K562 (cell line): Measurements from ENCODE around the gene KRTAP19-7. TPM values are rescaled to one million over a fixed set of nuclear protein-coding genes. Genes with fewer than 3 reads are reported as not detected.

Experiments
- ATAC-seq: fragments of 200-7000 bp; cut with Tn5 transposase; 3 replicates; pipeline ENCODE4 v1.9.1; 2020; ENCODE audit warnings: moderate library complexity
- BruUV-seq: library from RNA; stranded (reverse); fragments of 400-500 nt; replicated peaks from 2 replicates; lab custom pipeline; 2021; lab: Mats Ljungman, UMichigan
- CTCF ChIA-PET: fragments of 300-600 bp; formaldehyde crosslinking; extraction: SDS; loops from one replicate; lab custom pipeline; 2021; ENCODE audit warnings: low intra/inter-chr PET ratio; lab: Yijun Ruan, JAX
- POLR2A ChIA-PET: fragments of 300-600, 350-650 bp; sonication (Branson Sonifier 250); formaldehyde crosslinking; extraction: SDS; loops from one replicate; lab custom pipeline; 2021; ENCODE audit warnings: antibody characterized with exemption, inconsistent platforms; lab: Yijun Ruan, JAX
- DNase-seq, 4 experiments: peaks; one replicate each; pipeline versions ENCODE4 v3.0.0 to v3.0.0-alpha.2; 2011 to 2018; ENCODE audit warnings: low spot score in 3 of 4, mixed read lengths in 3 of 4; ENCODE audit errors: extremely low read depth in 1 of 4
- FAIRE-seq: peaks from 2 replicates; lab custom pipeline; 2011; peaks lifted over from hg19 to GRCh38; lab: Jason Lieb, UNC
- H2AFZ ChIP-seq: 2 replicates; pipeline ENCODE4 v1.6.0; 2011; ENCODE audit warnings: low read depth, low read length, control low read depth, inconsistent platforms
- H3K27ac ChIP-seq: fragments of 200-600 bp; 3 replicates; pipeline ENCODE4 v1.8.0; 2011; ENCODE audit warnings: low read depth, mild to moderate bottlenecking, control low read depth, inconsistent platforms, low read length, moderate library complexity, mixed read lengths; ENCODE audit errors: extremely low read depth
- H3K27me3 ChIP-seq, 2 experiments: fragments of 300-600 bp in 1 of 2; 2 replicates in 1 of 2; 3 replicates in 1 of 2; pipeline versions ENCODE4 v1.6.0 to v1.8.0; 2011; ENCODE audit warnings: inconsistent platforms in 2 of 2, low read length in 2 of 2, mild to moderate bottlenecking in 1 of 2, mixed read lengths in 1 of 2, moderate library complexity in 1 of 2; ENCODE audit not compliant: control insufficient read depth in 2 of 2, insufficient read depth in 2 of 2
- H3K36me3 ChIP-seq: fragments of 300-600 bp; 3 replicates; pipeline ENCODE4 v1.8.0; 2011; ENCODE audit warnings: mild to moderate bottlenecking, low read length, inconsistent platforms; ENCODE audit not compliant: control insufficient read depth, insufficient read depth
- H3K4me1 ChIP-seq, 2 experiments: fragments of 200-600 bp in 1 of 2; replicated peaks in 1 of 2; 2 replicates in 1 of 2; 3 replicates in 1 of 2; pipeline versions ENCODE4 v1.5.1 to v1.8.0; 2011; ENCODE audit warnings: inconsistent platforms in 2 of 2, low read length in 2 of 2, mild to moderate bottlenecking in 1 of 2, mixed read lengths in 1 of 2, moderate library complexity in 1 of 2; ENCODE audit not compliant: control insufficient read depth in 2 of 2, insufficient read depth in 2 of 2
- H3K4me2 ChIP-seq: 2 replicates; pipeline ENCODE4 v1.6.1; 2011; ENCODE audit warnings: low read length, control low read depth, inconsistent platforms, mixed read lengths; ENCODE audit not compliant: insufficient read depth
- H3K4me3 ChIP-seq: fragments of 200-600 bp; sonication (generic), shearing (Covaris generic); 2 replicates; pipeline ENCODE4 v1.5.1; 2016; ENCODE audit warnings: control low read depth, inconsistent platforms
- H3K79me2 ChIP-seq: fragments of 200-600 bp; 3 replicates; pipeline ENCODE4 v1.8.0; 2011; ENCODE audit warnings: low read length, inconsistent platforms; ENCODE audit not compliant: control insufficient read depth, insufficient read depth
- H3K9ac ChIP-seq, 2 experiments: 2 replicates each; pipeline versions ENCODE4 v1.6.0 to v1.6.1; 2011; ENCODE audit warnings: low read depth in 2 of 2, low read length in 2 of 2, control low read depth in 1 of 2, inconsistent platforms in 1 of 2, mild to moderate bottlenecking in 1 of 2, mixed read lengths in 1 of 2; ENCODE audit not compliant: insufficient read depth in 1 of 2
- H3K9me1 ChIP-seq: one replicate; pipeline ENCODE4 v1.6.0; 2011; ENCODE audit warnings: inconsistent platforms, mild to moderate bottlenecking, low read length, moderate library complexity; ENCODE audit not compliant: control insufficient read depth, insufficient read depth
- H3K9me3 ChIP-seq: replicated peaks from 2 replicates; pipeline ENCODE4 v1.5.1; 2011; ENCODE audit warnings: low read depth, low read length, inconsistent platforms; ENCODE audit not compliant: control insufficient read depth, insufficient read depth
- H4K20me1 ChIP-seq: replicated peaks from 2 replicates; pipeline ENCODE4 v1.6.1; 2011; ENCODE audit warnings: low read length, inconsistent platforms, mixed read lengths; ENCODE audit not compliant: control insufficient read depth, insufficient read depth
- ELF4 ChIP-seq: fragments of 450-650 bp; formaldehyde crosslinking; IDR thresholded peaks from 2 replicates; pipeline ENCODE4 v1.4.0; 2022; ENCODE audit warnings: missing genetic modification characterization
- IRF2 ChIP-seq: sonication (generic); formaldehyde crosslinking; IDR thresholded peaks from 2 replicates; pipeline ENCODE4 v1.8.1; 2022; ENCODE audit warnings: mild to moderate bottlenecking, missing genetic modification reagents
- KAT2B ChIP-seq: IDR thresholded peaks from one replicate; pipeline ENCODE4 v1.6.1; 2012; ENCODE audit warnings: low read depth, mild to moderate bottlenecking, control low read depth, inconsistent platforms, low read length, moderate library complexity
- PTRF ChIP-seq: fragments of 450-650 bp; IDR thresholded peaks from 2 replicates; pipeline ENCODE4 v1.6.1; 2016; ENCODE audit warnings: mild to moderate bottlenecking, missing genetic modification characterization, missing compliant biosample characterization
- XRCC4 ChIP-seq: IDR thresholded peaks from one replicate; pipeline ENCODE4 v1.6.1; 2011; ENCODE audit not compliant: insufficient read depth, insufficient read length; ENCODE audit errors: extremely low read depth
- ZBTB49 ChIP-seq: sonication (generic); formaldehyde crosslinking; IDR thresholded peaks from 2 replicates; pipeline ENCODE4 v1.8.0; 2022; ENCODE audit warnings: missing genetic modification reagents, mild to moderate bottlenecking, borderline replicate concordance
- ZNF121 ChIP-seq: sonication (generic); formaldehyde crosslinking; conservative IDR thresholded peaks from 2 replicates; pipeline ENCODE4 v1.8.0; 2022; ENCODE audit warnings: missing genetic modification reagents
- ZNF347 ChIP-seq: fragments of 450-650 bp; formaldehyde crosslinking; IDR thresholded peaks from 2 replicates; pipeline ENCODE4 v1.4.0; 2020; ENCODE audit warnings: low read depth, mild to moderate bottlenecking, moderate library complexity
- WGBS: fragments of 100-300 bp; shearing (Covaris generic); methylation state at CpG from one replicate; pipeline ENCODE4 v1.1.6; 2016; ENCODE audit warnings: low coverage, mixed read lengths; ENCODE audit not compliant: insufficient coverage; ENCODE audit errors: missing lambda C conversion rate; 5-methylcytosine and 5-hydroxymethylcytosine counted together
- in situ Hi-C: fragments of 300-500 bp; cut with MboI; formaldehyde crosslinking; loops from 4 replicates; pipeline ENCODE4 v1.15.0; 2018; ENCODE audit warnings: inconsistent platforms, mixed read lengths
- intact Hi-C: fragments of 100-400 bp; cut with micrococcal nuclease; formaldehyde crosslinking; loops from 2 replicates; pipeline ENCODE4 v1.14.2; 2022
- polyA plus RNA-seq, 8 experiments: library from polyadenylated mRNA; depleted of rRNA in 4 of 8; stranded (reverse) in 5 of 8; unstranded in 3 of 8; fragments of >200 nt; fragmentation: Nextera tagmentation in 2 of 8; fragmentation: Illumina TruSeq in 1 of 8; extraction: Ambion mirVana in 2 of 8; extraction: Trizol in 1 of 8; gene quantifications; 2 replicates each; pipeline versions ENCODE4 v1.2.1 to v1.2.3, GENCODE V29; 2011 to 2014; ENCODE audit warnings: inconsistent platforms in 1 of 8, missing spikeins in 1 of 8
- total RNA-seq, 7 experiments: library from RNA; depleted of rRNA in 6 of 7; stranded (reverse); fragments of >200 nt in 6 of 7; fragmentation: Illumina TruSeq in 2 of 7; extraction: Trizol in 2 of 7; gene quantifications; 2 replicates each; pipeline versions ENCODE4 v1.2.1 to v1.2.3, GENCODE V29; 2011 to 2021; ENCODE audit warnings: low replicate concordance in 1 of 7

The KRTAP19-7 gene
- total and polyA plus RNA-seq, 9 of the 15 experiments (the other 6 are each of a cell fraction or from before 2014, with no cell fraction given), result not detected

- no peaks in the 10 kb centered on the region for H3K9me1 ChIP-seq
- CTCF ChIA-PET, result no interaction called here
- WGBS, result 0% methylated on average over 2 of the region's 2 CpGs
- TF ChIP-seq ZNF347 (CRISPR knock-in tag) (no peak), KAT2B (no peak), PTRF (no peak), ZNF121 (no peak), XRCC4 (no peak), ZBTB49 (CRISPR knock-in tag) (no peak), ELF4 (no peak), IRF2 (no peak)
- POLR2A ChIA-PET, result no interaction called here
- in situ Hi-C loops, result no loop called here
- H3K4me1 ChIP-seq, result no peaks in the 10 kb centered on the region
- peaks cover 4% of the 10 kb centered on the region for H3K9me3 ChIP-seq
- H3K36me3 ChIP-seq, result no peaks in the 10 kb centered on the region
- no peak overlapping the region for H2AFZ ChIP-seq
- H3K27me3 ChIP-seq, result no peaks in the 10 kb centered on the region
- no peak overlapping the region for H3K4me3 ChIP-seq
- intact Hi-C loops, result no loop called here
- BruUV-seq, result no TSS peak
- ATAC-seq (no peak), DNase-seq (no peak), FAIRE-seq (no peak)
- no peaks in the 10 kb centered on the region for H3K79me2 ChIP-seq
- H4K20me1 ChIP-seq, result no peaks in the 10 kb centered on the region
- H3K27ac ChIP-seq, result no peak overlapping the region
- H3K9ac ChIP-seq, result no peak overlapping the region
- no peak overlapping the region for H3K4me2 ChIP-seq
These were observed 44.9 kb upstream of the KRTAP19-7 start for GRCh38 chr21:30605968-30606367.
